Liver (tissue), 3 donors: ENCODE results near the gene AHNAK2.

Experiments
- ATF3 ChIP-seq: IDR thresholded peaks from 2 replicates; pipeline ENCODE4 v1.6.1; 2016; ENCODE audit warnings: antibody characterized with exemption
- FOXA2 ChIP-seq: IDR thresholded peaks from 2 replicates; pipeline ENCODE4 v1.6.1; 2016; ENCODE audit warnings: antibody characterized with exemption
- GABPA ChIP-seq, 2 donors: IDR thresholded peaks in 1 of 2; conservative IDR thresholded peaks in 1 of 2; 2 replicates each; pipeline ENCODE4 v1.6.1; 2016; ENCODE audit warnings: antibody characterized with exemption in 2 of 2, mild to moderate bottlenecking in 1 of 2, moderate library complexity in 1 of 2
- MAX ChIP-seq: IDR thresholded peaks from 2 replicates; pipeline ENCODE4 v1.6.1; 2016; ENCODE audit warnings: antibody characterized with exemption
- TAF1 ChIP-seq: conservative IDR thresholded peaks from 2 replicates; pipeline ENCODE4 v1.6.1; 2016; ENCODE audit warnings: antibody characterized with exemption, mild to moderate bottlenecking
- TF ChIP-seq, protein P1 (sequence below): fragments of 150-350 bp; IDR thresholded peaks from 2 replicates; pipeline ENCODE4 v1.5.1; 2017; ENCODE audit warnings: improper control_type of control experiment, low read depth, low read length; ENCODE audit not compliant: missing input control
- TF ChIP-seq, protein P2 (sequence below): IDR thresholded peaks from 2 replicates; pipeline ENCODE4 v1.6.1; 2016; ENCODE audit warnings: antibody characterized with exemption, mild to moderate bottlenecking
- donor health status: healthy.
- donor health status: healthy.

- TF ChIP-seq TAF1 = no peak
- TF ChIP-seq, protein P1, sequence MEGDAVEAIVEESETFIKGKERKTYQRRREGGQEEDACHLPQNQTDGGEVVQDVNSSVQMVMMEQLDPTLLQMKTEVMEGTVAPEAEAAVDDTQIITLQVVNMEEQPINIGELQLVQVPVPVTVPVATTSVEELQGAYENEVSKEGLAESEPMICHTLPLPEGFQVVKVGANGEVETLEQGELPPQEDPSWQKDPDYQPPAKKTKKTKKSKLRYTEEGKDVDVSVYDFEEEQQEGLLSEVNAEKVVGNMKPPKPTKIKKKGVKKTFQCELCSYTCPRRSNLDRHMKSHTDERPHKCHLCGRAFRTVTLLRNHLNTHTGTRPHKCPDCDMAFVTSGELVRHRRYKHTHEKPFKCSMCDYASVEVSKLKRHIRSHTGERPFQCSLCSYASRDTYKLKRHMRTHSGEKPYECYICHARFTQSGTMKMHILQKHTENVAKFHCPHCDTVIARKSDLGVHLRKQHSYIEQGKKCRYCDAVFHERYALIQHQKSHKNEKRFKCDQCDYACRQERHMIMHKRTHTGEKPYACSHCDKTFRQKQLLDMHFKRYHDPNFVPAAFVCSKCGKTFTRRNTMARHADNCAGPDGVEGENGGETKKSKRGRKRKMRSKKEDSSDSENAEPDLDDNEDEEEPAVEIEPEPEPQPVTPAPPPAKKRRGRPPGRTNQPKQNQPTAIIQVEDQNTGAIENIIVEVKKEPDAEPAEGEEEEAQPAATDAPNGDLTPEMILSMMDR = no peak
- TF ChIP-seq, protein P2, sequence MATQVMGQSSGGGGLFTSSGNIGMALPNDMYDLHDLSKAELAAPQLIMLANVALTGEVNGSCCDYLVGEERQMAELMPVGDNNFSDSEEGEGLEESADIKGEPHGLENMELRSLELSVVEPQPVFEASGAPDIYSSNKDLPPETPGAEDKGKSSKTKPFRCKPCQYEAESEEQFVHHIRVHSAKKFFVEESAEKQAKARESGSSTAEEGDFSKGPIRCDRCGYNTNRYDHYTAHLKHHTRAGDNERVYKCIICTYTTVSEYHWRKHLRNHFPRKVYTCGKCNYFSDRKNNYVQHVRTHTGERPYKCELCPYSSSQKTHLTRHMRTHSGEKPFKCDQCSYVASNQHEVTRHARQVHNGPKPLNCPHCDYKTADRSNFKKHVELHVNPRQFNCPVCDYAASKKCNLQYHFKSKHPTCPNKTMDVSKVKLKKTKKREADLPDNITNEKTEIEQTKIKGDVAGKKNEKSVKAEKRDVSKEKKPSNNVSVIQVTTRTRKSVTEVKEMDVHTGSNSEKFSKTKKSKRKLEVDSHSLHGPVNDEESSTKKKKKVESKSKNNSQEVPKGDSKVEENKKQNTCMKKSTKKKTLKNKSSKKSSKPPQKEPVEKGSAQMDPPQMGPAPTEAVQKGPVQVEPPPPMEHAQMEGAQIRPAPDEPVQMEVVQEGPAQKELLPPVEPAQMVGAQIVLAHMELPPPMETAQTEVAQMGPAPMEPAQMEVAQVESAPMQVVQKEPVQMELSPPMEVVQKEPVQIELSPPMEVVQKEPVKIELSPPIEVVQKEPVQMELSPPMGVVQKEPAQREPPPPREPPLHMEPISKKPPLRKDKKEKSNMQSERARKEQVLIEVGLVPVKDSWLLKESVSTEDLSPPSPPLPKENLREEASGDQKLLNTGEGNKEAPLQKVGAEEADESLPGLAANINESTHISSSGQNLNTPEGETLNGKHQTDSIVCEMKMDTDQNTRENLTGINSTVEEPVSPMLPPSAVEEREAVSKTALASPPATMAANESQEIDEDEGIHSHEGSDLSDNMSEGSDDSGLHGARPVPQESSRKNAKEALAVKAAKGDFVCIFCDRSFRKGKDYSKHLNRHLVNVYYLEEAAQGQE = no peak
- TF ChIP-seq ATF3 = no peak
- no peak for TF ChIP-seq GABPA (IDR thresholded peaks at IDR 0.05 in 1 of 2, conservative IDR thresholded peaks at IDR 0.05 in 1 of 2)
- TF ChIP-seq MAX = no peak
- TF ChIP-seq FOXA2 = no peak
Observed at GRCh38 chr14:105019861-105020814, 42.0 kb upstream of the AHNAK2 start.
